ENCODE data around the gene SMC1B.
"Not testable (repeated sequence)": the region's sequence is repeated elsewhere in the genome, so short reads cannot be mapped to it uniquely, and the experiment has no call there.

The SMC1B gene

DNA sequence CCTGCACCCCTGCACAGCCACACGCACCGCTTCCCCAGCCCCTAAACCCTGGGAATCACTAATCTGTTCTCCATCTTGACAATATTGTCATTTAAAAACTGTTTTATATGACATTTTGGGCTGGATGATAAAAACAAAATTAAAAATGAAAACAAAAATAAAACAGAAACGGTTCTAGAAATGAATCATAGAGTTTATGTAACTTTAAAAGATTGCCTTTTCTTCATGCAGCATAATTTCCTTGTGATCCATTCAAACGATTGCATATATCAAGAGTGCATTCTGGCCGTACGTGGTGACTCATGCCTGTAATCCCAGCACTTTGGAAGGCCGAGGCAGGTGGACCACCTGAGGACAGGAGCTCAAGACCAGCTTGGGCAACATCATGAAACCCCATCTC is 110.2 kb downstream of the SMC1B start:
- DNase-seq (ENCODE audit: low read depth in 2 of 2, low spot score in 1 of 2): no peak

DNA sequence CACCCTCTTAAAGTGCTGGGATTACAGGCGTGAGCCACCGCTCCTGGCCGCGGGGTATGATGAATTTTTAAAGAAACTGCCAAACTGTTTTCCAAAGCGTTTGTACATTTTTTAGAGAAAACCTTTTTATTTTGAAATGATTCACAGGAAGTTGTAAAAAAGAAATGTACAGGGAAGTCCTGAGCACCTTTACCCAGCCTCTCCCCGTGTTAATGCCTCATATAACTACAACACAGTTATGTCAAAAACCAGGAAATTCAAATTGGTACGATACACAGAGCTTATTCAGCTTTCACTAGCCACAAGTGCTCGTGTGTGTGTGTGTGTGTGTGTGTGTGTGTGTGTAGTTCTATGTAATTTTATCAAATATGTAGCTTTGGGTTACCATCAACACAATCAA is 110.6 kb downstream of the SMC1B start:
- DNase-seq (ENCODE audit: low read depth in 2 of 2, low spot score in 1 of 2): no peak

DNA sequence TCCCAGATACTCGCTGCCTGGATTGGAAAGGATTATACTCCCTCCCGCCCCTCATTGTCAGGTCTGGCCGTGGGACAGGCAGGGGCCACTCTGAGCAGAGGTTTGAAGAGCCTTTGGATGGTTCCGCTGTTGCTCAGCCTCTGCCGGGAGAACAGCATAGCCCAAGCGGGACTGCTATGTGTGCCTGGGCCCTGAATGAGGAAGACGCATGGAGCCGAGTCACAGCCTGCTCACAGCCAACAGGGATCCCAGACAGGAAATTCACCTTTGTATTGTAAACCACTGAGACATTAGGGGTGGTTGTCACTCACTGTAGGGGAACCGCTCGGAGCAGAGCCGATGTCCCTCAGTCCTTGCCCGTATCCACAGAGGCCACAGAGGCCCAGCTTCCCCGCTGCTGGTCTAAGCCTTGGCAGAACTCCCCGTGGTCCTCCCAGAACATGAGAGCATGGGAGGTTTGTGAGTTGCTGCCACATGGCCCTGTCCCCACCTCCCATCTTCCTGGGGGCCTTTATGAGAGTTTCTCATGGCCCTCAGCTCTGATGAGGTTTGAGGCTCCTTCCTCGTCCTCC is 114.4 kb downstream of the SMC1B start:
- no peak for DNase-seq (ENCODE audit: low read depth in 2 of 2, low spot score in 1 of 2)

DNA sequence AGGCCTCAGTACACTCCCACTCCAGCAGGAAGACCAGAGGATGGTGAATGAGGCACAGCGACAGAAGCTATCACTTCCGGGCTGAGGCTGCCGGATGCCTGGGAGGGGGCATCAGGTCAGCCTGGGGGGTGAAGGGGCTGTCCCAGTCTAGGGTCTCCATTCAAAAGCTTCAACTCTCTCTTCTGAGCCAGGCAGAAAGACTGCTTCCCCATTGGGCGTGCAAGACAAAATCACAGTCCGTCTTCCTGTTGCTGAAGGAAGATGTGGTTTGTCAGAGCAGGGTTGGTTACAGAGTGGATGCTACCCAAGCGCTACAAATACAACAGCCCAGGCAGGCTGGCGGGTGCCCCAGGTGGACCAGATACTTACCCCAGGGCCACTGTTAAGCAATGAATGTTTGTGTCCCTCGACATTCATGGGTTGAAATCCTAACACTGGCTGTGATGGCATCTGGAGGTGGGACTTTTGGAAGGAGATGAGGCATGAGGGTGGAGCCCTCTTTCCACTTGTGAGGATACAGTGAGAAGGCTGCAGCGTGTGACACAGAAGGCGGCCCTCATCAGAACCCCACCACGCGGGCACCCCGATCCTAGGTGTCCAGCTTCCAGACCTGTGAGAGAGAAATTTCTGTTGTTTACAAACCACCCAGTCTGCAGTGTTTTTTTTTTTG is 116.6 kb downstream of the SMC1B start:
- no peak for DNase-seq (ENCODE audit: low read depth in 2 of 2, low spot score in 1 of 2)

DNA sequence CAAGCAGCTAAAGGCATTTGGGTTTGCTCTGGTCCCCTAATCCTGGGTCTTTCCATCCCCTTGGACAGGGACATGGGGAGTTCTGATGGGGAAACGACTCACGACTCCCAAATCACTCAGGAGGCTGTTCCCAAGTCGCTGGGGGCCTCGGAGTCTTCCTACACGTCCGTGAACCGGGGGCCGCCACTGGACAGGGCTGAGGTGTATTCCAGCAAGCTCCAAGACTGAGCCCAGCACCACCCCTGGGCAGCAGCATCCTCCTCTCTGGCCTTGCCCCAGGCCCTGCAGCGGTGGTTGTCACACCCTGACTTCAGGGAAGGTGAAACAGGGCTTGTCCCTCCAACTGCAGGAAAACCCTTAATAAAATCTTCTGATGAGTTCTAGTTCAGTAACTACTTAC is 117.9 kb downstream of the SMC1B start:
- DNase-seq (ENCODE audit: low read depth in 2 of 2, low spot score in 1 of 2): no peak

DNA sequence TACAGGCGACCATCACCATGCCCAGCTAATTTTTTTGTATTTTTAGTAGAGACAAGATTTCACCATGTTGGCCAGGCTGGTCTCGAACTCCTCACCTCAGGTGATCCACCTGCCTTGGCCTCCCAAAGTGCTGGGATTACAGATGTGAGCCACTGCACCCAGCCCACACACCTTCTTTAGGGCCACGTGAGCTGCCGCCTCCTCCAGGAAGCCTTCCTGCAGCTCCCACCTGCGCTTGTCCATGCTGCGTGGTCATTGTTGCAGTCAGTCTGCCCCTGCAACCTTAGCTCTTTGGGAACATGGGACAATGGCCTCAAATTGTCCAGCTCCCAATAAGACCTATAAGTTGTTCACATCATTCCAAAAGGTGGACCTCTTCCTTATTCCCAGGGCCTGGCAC is 118.4 kb downstream of the SMC1B start:
- DNase-seq (ENCODE audit: low read depth in 2 of 2, low spot score in 1 of 2): not testable (repeated sequence)
